Nasal cavity respiratory epithelium epithelial cell of viscerocranial mucosa (primary cell): ENCODE results near the gene TMEM198. TPM values are rescaled to one million over a fixed set of nuclear protein-coding genes. Genes with fewer than 3 reads are reported as not detected.

Experiments
- total RNA-seq: library from RNA; depleted of rRNA; stranded (reverse); fragments of >200 nt; gene quantifications from 2 replicates; pipeline ENCODE4 v1.2.3, GENCODE V29; 2014

The TMEM198 gene, protein sequence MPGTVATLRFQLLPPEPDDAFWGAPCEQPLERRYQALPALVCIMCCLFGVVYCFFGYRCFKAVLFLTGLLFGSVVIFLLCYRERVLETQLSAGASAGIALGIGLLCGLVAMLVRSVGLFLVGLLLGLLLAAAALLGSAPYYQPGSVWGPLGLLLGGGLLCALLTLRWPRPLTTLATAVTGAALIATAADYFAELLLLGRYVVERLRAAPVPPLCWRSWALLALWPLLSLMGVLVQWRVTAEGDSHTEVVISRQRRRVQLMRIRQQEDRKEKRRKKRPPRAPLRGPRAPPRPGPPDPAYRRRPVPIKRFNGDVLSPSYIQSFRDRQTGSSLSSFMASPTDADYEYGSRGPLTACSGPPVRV
- total RNA-seq = 0.34 and 0.36 TPM in 2 replicates

DNA sequence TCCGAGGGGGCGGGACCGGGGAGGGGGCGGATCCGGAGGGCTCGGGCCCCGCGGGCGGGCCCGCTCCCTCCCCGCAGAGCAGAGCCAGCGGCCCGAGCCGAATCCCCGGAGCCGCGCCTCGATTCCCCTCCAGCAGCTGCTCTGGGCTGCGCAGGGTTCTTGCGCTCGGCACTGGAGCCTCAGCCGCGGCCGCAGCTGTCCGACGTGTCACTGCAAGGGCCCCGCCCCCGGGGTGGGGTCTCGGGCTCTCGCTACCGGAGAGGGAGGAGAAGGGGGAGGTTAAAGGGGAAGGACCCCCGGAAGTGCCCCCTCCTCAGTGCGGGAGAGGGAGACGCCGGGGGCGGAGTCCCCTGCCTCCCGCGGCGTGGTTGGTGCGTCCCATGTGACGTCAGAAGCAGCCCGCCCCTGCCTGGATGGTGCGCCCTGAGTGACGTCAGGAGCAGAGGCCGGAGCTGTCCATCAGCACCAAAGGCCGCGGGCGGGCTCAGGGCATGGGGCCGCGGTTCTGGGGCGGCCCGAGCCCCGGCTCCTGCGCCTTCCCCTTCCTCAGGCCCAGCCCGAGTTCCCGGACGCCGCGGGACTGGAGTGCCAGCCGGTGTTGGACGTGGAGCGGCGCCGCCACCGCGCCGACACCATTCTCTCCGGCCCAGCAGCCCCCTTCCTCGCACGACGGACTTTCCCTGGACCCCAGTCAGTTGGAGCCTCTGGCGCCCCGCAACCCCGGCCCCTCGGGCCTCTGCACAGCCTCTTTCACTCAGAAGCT is at the start of gene TMEM198, which contains the start of gene CHPF:
TSS of gene TMEM198 (plus strand) at position 433 of the 763 bp plus-strand sequence. CDS start 700 bp downstream, outside the sequence.
TSS of gene CHPF (minus strand) at position 214 of the 763 bp plus-strand sequence. CDS start 271 bp downstream, outside the sequence.

DNA sequence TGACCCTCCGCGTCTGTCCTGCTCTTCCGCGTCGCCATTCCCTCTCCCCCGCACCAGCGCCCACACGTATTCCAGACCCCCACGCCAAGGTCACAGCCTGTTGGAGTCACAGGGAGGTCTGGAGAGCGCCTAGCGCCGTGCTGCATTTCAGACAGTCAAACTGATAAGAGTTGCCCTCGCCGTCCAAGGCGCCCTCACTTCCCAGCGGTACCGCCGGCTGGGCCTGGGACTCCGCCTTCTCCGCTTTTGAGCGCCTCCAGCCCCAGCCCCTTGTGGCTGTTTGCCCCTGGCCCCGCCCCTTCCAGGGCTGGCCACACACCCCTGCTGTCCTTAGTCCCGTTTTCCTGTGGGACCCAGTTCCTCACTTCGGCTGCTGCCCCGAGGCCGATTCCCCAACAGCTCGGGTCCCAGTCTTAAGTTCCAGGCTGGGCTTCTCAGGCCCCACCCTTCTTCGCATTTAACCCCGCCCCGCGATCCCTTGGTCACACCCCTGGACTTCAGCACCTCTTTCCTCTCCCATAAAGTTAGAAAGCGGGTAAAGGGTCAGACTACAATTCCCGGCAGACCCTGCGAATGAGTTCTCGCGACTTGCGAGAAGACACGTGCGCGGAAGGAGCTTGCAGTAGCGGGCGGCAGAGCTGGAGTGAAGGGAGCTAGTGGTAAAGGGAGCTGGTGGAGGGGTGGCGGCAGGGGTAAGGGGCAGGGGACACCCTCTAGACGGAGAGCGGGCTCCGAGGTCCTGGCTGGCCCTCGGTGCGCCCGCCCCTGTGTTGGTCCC is 45.4 kb upstream of the TMEM198 start, which contains the start of gene GMPPA:
TSS of gene GMPPA (plus strand) at position 612 of the 778 bp plus-strand sequence. CDS start 1,085 bp downstream, outside the sequence.

GRCh38 chr2:219514196-219514761 is 29.5 kb upstream of the TMEM198 start, which contains the start of gene ASIC4:
Gene ASIC4, plus strand, starts transcription at chr2:219514482. Its CDS starts 243 bp downstream, at chr2:219514725.

GRCh38 chr2:219571311-219572236 is 27.7 kb downstream of the TMEM198 start, which contains the start of gene OBSL1:
Gene OBSL1, minus strand, starts transcription at chr2:219571539. Its CDS starts 307 bp downstream, at chr2:219571232.

GRCh38 chr2:219572237-219573001 is 28.6 kb downstream of the TMEM198 start, which contains the start of gene INHA:
Gene INHA, plus strand, starts transcription at chr2:219572310. Its CDS starts 65 bp downstream, at chr2:219572375.

DNA sequence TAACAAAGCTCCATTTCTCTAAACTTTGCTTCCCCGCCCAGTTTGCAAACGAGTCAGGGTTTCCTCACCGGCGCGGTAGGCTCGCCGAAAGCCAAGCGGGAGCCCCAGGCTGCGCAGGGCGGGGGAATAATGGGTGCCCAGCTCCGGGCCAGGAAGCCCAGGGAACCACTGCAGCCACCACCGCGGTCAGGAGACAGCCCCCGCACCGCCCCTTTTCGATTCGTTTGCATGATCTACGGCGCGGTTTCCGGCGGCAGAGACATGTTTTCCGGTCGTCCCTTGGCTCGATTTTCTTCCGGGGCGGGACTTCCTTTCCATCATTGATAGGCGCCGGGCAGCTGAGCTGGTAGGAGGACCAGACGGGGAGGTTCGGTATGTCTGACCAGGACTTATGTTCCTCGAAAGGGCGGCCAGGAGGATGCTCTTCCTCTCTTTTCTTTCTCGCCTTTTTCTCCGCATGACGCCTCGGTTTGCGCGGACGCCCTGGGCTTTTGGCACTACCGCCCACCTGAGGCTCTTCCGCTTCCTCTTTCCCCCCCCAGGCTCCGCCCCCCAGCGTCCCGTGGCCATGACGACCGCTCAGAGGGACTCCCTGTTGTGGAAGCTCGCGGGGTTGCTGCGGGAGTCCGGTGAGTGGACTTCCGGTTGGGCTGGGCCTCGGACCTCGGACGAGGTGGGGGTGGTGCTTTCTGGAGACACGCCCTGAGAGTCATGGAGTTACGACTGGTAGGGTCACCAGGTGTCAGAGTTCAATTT is 53.9 kb downstream of the TMEM198 start, which contains the start of gene STK11IP:
TSS of gene STK11IP (plus strand) at position 306 of the 756 bp plus-strand sequence. CDS start at position 569, 263 bp downstream.

Other genes with a start within 250 kb of the TMEM198 start
- not detected in 2 replicates for gene PTPRN, start 234.6 kb upstream of the TMEM198 start, total RNA-seq
- gene RESP18, start 211.3 kb upstream of the TMEM198 start, total RNA-seq = not detected in 2 replicates
- gene DNPEP, start 156.1 kb upstream of the TMEM198 start, total RNA-seq = 50.6 and 59.5 TPM in 2 replicates
- not detected in 2 replicates for gene DES, start 125.7 kb upstream of the TMEM198 start, total RNA-seq
- gene SPEG, start 109.2 kb upstream of the TMEM198 start, total RNA-seq = 4.1 and 9.6 TPM in 2 replicates
- 26.6 and 49.6 TPM in 2 replicates for gene GMPPA, start 45.1 kb upstream of the TMEM198 start, total RNA-seq
- gene ASIC4, start 29.5 kb upstream of the TMEM198 start, total RNA-seq = 0.34 TPM in 1 of 2 replicates, not detected in the other
- gene CHPF, start 219 bp upstream of the TMEM198 start, total RNA-seq = 145 and 201 TPM in 2 replicates
- gene OBSL1, start 27.5 kb downstream of the TMEM198 start, total RNA-seq = 8.9 and 27.7 TPM in 2 replicates
- under 0.01 and 0.36 TPM in 2 replicates for gene INHA, start 28.3 kb downstream of the TMEM198 start, total RNA-seq
- gene STK11IP, start 53.8 kb downstream of the TMEM198 start, total RNA-seq = 14.2 and 15.4 TPM in 2 replicates
- gene SLC4A3, start 83.6 kb downstream of the TMEM198 start, total RNA-seq = 1.7 and 6.9 TPM in 2 replicates